Liver (tissue), 9 donors: ENCODE results near the gene PRDX6. TPM values are rescaled to one million over a fixed set of nuclear protein-coding genes. Genes with fewer than 3 reads are reported as not detected.

Experiments used
- DNase-seq: peaks from one replicate; pipeline ENCODE4 v3.0.0-alpha.2; 2017; ENCODE audit warnings: low spot score
- H3K27ac ChIP-seq, 2 donors: one replicate each; pipeline ENCODE4 v1.7.0; 2013; ENCODE audit warnings: inconsistent platforms in 2 of 2, low read length in 2 of 2, control low read depth in 1 of 2, low read depth in 1 of 2, mild to moderate bottlenecking in 1 of 2
- H3K27me3 ChIP-seq, 4 donors: one replicate each; pipeline versions ENCODE4 v1.6.1 to v1.7.0; 2013; ENCODE audit warnings: low read length in 3 of 4, inconsistent platforms in 1 of 4, mild to moderate bottlenecking in 1 of 4, moderate library complexity in 1 of 4; ENCODE audit not compliant: control insufficient read depth in 4 of 4, insufficient read depth in 4 of 4
- H3K36me3 ChIP-seq, 4 donors: one replicate each; pipeline versions ENCODE4 v1.6.1 to v1.7.0; 2013; ENCODE audit warnings: low read length in 3 of 4, mild to moderate bottlenecking in 3 of 4, low read depth in 1 of 4, moderate library complexity in 1 of 4; ENCODE audit not compliant: control insufficient read depth in 4 of 4, insufficient read depth in 3 of 4
- H3K4me1 ChIP-seq, 4 donors: one replicate each; pipeline versions ENCODE4 v1.6.1 to v1.7.0; 2013; ENCODE audit warnings: low read length in 3 of 4, mild to moderate bottlenecking in 3 of 4, moderate library complexity in 1 of 4; ENCODE audit not compliant: control insufficient read depth in 4 of 4, insufficient read depth in 4 of 4
- H3K4me3 ChIP-seq, 3 donors: one replicate each; pipeline versions ENCODE4 v1.6.1 to v1.7.0; 2013; ENCODE audit warnings: low read length in 3 of 3, control low read depth in 1 of 3, low read depth in 1 of 3, mild to moderate bottlenecking in 1 of 3
- H3K9ac ChIP-seq, 2 donors: one replicate each; pipeline ENCODE4 v1.7.0; 2013; ENCODE audit warnings: low read length in 2 of 2, mild to moderate bottlenecking in 2 of 2, moderate library complexity in 2 of 2, control low read depth in 1 of 2, low read depth in 1 of 2
- H3K9me3 ChIP-seq, 4 donors: one replicate each; pipeline versions ENCODE4 v1.6.1 to v1.7.0; 2013; ENCODE audit warnings: low read length in 3 of 4; ENCODE audit not compliant: control insufficient read depth in 4 of 4
- EGR1 ChIP-seq, 2 donors: IDR thresholded peaks; 2 replicates each; pipeline ENCODE4 v1.6.1; 2016 to 2018; ENCODE audit warnings: antibody characterized with exemption in 2 of 2, low read depth in 2 of 2
- FOXA1 ChIP-seq: IDR thresholded peaks from 2 replicates; pipeline ENCODE4 v1.6.1; 2016; ENCODE audit warnings: antibody characterized with exemption
- FOXA2 ChIP-seq: IDR thresholded peaks from 2 replicates; pipeline ENCODE4 v1.6.1; 2016; ENCODE audit warnings: antibody characterized with exemption
- GABPA ChIP-seq, 2 donors: IDR thresholded peaks in 1 of 2; conservative IDR thresholded peaks in 1 of 2; 2 replicates each; pipeline ENCODE4 v1.6.1; 2016; ENCODE audit warnings: antibody characterized with exemption in 2 of 2, mild to moderate bottlenecking in 1 of 2, moderate library complexity in 1 of 2
- HNF4A ChIP-seq, 2 donors: conservative IDR thresholded peaks; 2 replicates each; pipeline ENCODE4 v1.6.1; 2016; ENCODE audit warnings: antibody characterized with exemption in 2 of 2, mild to moderate bottlenecking in 2 of 2
- HNF4G ChIP-seq: IDR thresholded peaks from 2 replicates; pipeline ENCODE4 v1.6.1; 2016; ENCODE audit warnings: antibody characterized with exemption
- JUND ChIP-seq, 2 donors: IDR thresholded peaks; 2 replicates each; pipeline ENCODE4 v1.6.1; 2016; ENCODE audit warnings: antibody characterized with exemption in 2 of 2
- NR2F2 ChIP-seq: IDR thresholded peaks from 2 replicates; pipeline ENCODE4 v1.6.1; 2016; ENCODE audit warnings: antibody characterized with exemption
- RAD21 ChIP-seq, 2 donors: IDR thresholded peaks; 2 replicates each; pipeline ENCODE4 v1.6.1; 2016; ENCODE audit warnings: antibody characterized with exemption in 2 of 2, mild to moderate bottlenecking in 2 of 2
- RXRA ChIP-seq, 2 donors: IDR thresholded peaks; 2 replicates each; pipeline ENCODE4 v1.6.1; 2017 to 2018; ENCODE audit warnings: antibody characterized with exemption in 2 of 2, mild to moderate bottlenecking in 1 of 2
- SP1 ChIP-seq: IDR thresholded peaks from 2 replicates; pipeline ENCODE4 v1.6.1; 2018; ENCODE audit warnings: antibody characterized with exemption, mild to moderate bottlenecking
- TAF1 ChIP-seq: conservative IDR thresholded peaks from 2 replicates; pipeline ENCODE4 v1.6.1; 2016; ENCODE audit warnings: antibody characterized with exemption, mild to moderate bottlenecking
- YY1 ChIP-seq: IDR thresholded peaks from 2 replicates; pipeline ENCODE4 v1.6.1; 2016; ENCODE audit warnings: antibody characterized with exemption, mild to moderate bottlenecking
- WGBS: extraction: QIAGEN DNeasy Blood & Tissue Kit; methylation state at CpG from one replicate; pipeline ENCODE4 v1.1.7; 2013; 5-methylcytosine and 5-hydroxymethylcytosine counted together
- polyA plus RNA-seq, 2 donors: library from polyadenylated mRNA; stranded (reverse) in 1 of 2; unstranded in 1 of 2; fragments of 200-250 nt in 1 of 2; fragments of >200 nt in 1 of 2; fragmentation: Nextera tagmentation in 1 of 2; extraction: Ambion mirVana in 1 of 2; gene quantifications; one replicate each; pipeline versions ENCODE4 v1.2.1 to v1.2.3, GENCODE V29; 2013 to 2015
- total RNA-seq, 2 donors: library from RNA; depleted of rRNA; stranded (reverse); fragments of >200 nt; gene quantifications; one replicate each; pipeline ENCODE4 v1.2.3, GENCODE V29; 2014
- TF ChIP-seq, protein P1 (sequence below): IDR thresholded peaks from 2 replicates; pipeline ENCODE4 v1.6.1; 2016; ENCODE audit warnings: antibody characterized with exemption
- TF ChIP-seq, protein P2 (sequence below): IDR thresholded peaks from 2 replicates; pipeline ENCODE4 v1.6.1; 2016; ENCODE audit warnings: antibody characterized with exemption
- TF ChIP-seq, protein P3 (sequence below): IDR thresholded peaks from 2 replicates; pipeline ENCODE4 v1.6.1; 2016; ENCODE audit warnings: antibody characterized with exemption
- TF ChIP-seq, protein P4 (sequence below): IDR thresholded peaks from 2 replicates; pipeline ENCODE4 v1.6.1; 2016; ENCODE audit warnings: antibody characterized with exemption, mild to moderate bottlenecking
- TF ChIP-seq, protein P5 (sequence below): fragments of 150-350 bp; IDR thresholded peaks from 2 replicates; pipeline ENCODE4 v1.5.1; 2017; ENCODE audit warnings: improper control_type of control experiment, low read depth, low read length; ENCODE audit not compliant: missing input control
- donor health status: healthy.
- donor health status: healthy.
- donor health status: healthy.
- donor health status: healthy.
- donor health status: healthy.

The PRDX6 gene
- total and polyA plus RNA-seq, 4 donors: 147 to 370 (median 240) TPM

DNA sequence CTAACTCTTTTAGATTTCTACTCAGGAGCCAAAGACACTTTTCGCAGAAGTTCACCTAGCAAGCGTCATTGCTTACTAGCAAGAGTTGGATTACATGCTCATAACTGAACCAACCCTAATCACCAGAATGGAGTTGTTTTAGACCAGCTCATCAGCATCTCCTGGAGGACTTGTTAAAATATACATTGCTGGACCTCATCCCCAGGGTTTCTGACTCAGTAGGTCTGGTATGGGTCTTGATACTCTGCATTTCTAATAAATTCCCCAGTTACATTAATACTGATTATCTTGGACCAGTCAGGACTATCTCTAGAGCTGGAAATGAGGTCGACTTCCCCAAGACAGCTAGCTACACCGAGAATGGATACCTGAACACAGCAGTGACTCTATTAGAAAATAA lies 9.7 kb upstream of the PRDX6 start (continued):
- TF ChIP-seq, protein P1, sequence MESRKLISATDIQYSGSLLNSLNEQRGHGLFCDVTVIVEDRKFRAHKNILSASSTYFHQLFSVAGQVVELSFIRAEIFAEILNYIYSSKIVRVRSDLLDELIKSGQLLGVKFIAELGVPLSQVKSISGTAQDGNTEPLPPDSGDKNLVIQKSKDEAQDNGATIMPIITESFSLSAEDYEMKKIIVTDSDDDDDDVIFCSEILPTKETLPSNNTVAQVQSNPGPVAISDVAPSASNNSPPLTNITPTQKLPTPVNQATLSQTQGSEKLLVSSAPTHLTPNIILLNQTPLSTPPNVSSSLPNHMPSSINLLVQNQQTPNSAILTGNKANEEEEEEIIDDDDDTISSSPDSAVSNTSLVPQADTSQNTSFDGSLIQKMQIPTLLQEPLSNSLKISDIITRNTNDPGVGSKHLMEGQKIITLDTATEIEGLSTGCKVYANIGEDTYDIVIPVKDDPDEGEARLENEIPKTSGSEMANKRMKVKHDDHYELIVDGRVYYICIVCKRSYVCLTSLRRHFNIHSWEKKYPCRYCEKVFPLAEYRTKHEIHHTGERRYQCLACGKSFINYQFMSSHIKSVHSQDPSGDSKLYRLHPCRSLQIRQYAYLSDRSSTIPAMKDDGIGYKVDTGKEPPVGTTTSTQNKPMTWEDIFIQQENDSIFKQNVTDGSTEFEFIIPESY: no peak

DNA sequence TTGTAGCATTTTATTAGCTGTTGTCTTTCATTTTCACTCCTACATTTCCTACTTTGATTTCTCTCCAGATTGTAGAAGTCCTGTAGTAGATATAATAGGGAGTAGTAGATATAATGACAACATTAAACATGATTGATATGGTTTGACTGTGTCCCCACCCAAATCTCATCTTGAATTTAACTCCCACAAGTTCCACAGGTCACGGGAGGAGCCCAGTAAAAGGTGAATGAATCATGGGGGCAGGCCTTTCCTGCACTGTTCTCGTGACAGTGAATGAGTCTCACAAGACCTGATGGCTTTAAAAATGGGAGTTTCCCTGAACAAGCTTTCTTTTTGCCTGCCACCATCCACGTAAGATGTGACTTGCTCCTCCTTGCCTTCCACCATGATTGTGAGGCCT lies 7.5 kb upstream of the PRDX6 start:
- H3K36me3 ChIP-seq: peaks cover 0 to 3% (median 0%) of the 10 kb centered on the region in 4 donors
- TF ChIP-seq EGR1 (IDR thresholded peaks at IDR 0.05; ENCODE audit: low read depth in 2 of 2) (no peak), YY1 (no peak), FOXA1 (no peak), HNF4A (conservative IDR thresholded peaks at IDR 0.05) (no peak), RAD21 (IDR thresholded peaks at IDR 0.05) (no peak), RXRA (IDR thresholded peaks at IDR 0.05) (no peak), SP1 (no peak), NR2F2 (no peak), TAF1 (no peak), JUND (IDR thresholded peaks at IDR 0.05) (no peak), FOXA2 (no peak), GABPA (IDR thresholded peaks at IDR 0.05 in 1 of 2, conservative IDR thresholded peaks at IDR 0.05 in 1 of 2) (no peak), HNF4G (no peak)
- TF ChIP-seq, protein P2, sequence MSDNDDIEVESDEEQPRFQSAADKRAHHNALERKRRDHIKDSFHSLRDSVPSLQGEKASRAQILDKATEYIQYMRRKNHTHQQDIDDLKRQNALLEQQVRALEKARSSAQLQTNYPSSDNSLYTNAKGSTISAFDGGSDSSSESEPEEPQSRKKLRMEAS: no peak
- TF ChIP-seq, protein P3, sequence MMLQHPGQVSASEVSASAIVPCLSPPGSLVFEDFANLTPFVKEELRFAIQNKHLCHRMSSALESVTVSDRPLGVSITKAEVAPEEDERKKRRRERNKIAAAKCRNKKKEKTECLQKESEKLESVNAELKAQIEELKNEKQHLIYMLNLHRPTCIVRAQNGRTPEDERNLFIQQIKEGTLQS: no peak
- TF ChIP-seq, protein P4, sequence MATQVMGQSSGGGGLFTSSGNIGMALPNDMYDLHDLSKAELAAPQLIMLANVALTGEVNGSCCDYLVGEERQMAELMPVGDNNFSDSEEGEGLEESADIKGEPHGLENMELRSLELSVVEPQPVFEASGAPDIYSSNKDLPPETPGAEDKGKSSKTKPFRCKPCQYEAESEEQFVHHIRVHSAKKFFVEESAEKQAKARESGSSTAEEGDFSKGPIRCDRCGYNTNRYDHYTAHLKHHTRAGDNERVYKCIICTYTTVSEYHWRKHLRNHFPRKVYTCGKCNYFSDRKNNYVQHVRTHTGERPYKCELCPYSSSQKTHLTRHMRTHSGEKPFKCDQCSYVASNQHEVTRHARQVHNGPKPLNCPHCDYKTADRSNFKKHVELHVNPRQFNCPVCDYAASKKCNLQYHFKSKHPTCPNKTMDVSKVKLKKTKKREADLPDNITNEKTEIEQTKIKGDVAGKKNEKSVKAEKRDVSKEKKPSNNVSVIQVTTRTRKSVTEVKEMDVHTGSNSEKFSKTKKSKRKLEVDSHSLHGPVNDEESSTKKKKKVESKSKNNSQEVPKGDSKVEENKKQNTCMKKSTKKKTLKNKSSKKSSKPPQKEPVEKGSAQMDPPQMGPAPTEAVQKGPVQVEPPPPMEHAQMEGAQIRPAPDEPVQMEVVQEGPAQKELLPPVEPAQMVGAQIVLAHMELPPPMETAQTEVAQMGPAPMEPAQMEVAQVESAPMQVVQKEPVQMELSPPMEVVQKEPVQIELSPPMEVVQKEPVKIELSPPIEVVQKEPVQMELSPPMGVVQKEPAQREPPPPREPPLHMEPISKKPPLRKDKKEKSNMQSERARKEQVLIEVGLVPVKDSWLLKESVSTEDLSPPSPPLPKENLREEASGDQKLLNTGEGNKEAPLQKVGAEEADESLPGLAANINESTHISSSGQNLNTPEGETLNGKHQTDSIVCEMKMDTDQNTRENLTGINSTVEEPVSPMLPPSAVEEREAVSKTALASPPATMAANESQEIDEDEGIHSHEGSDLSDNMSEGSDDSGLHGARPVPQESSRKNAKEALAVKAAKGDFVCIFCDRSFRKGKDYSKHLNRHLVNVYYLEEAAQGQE: no peak
- TF ChIP-seq, protein P1: no peak
- TF ChIP-seq, protein P5, sequence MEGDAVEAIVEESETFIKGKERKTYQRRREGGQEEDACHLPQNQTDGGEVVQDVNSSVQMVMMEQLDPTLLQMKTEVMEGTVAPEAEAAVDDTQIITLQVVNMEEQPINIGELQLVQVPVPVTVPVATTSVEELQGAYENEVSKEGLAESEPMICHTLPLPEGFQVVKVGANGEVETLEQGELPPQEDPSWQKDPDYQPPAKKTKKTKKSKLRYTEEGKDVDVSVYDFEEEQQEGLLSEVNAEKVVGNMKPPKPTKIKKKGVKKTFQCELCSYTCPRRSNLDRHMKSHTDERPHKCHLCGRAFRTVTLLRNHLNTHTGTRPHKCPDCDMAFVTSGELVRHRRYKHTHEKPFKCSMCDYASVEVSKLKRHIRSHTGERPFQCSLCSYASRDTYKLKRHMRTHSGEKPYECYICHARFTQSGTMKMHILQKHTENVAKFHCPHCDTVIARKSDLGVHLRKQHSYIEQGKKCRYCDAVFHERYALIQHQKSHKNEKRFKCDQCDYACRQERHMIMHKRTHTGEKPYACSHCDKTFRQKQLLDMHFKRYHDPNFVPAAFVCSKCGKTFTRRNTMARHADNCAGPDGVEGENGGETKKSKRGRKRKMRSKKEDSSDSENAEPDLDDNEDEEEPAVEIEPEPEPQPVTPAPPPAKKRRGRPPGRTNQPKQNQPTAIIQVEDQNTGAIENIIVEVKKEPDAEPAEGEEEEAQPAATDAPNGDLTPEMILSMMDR: no peak
- H3K27me3 ChIP-seq: no peaks in the 10 kb centered on the region
- peaks cover 6 to 16% (median 13%) of the 10 kb centered on the region in 4 donors for H3K4me1 ChIP-seq
- 96% methylated on average over 3 of the region's 3 CpGs for WGBS
- H3K4me3 ChIP-seq: no peak overlapping the region
- no peak for DNase-seq
- no peak overlapping the region for H3K27ac ChIP-seq
- H3K9ac ChIP-seq: no peak overlapping the region
- H3K9me3 ChIP-seq: no peaks in the 10 kb centered on the region
